ENCODE results near the gene TMEM109.

DNA sequence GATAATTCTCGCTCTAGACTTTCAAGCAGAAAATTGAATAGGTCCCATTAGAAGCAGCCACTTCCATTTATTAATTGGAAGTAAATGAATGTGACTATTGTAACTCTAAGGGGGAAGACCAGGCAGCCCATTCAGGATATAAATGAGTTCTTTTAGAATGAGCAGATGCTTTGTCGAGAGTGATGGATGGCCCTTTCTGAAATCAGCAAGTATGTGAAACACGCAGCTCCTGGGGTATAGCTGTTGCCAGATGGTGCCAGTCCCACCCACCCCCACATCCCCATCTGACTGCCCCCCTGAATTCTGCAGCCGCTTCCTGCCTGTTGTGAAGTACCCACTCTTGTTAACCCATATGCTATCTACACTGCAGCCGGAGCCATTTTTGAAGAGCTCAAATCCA lies 34.3 kb downstream of the TMEM109 start:
- TF ChIP-seq EZH2phosphoT487 (IDR thresholded peaks at IDR 0.05; ENCODE audit: insufficient read depth, low read depth) = no peak
- TF ChIP-seq EZH2 (IDR thresholded peaks at IDR 0.05; ENCODE audit: insufficient read depth, poor library complexity, severe bottlenecking) = no peak

Measured in GM23248 (cell line).